Coronary artery (tissue), 2 donors: Measurements from ENCODE around the gene TGFA.
A peak's percentile ranks its signal among the peaks of the same experiment; 100 is the strongest.

Experiments
- DNase-seq: peaks from one replicate; pipeline ENCODE4 v3.0.0-alpha.2; 2017; ENCODE audit warnings: low spot score
- H3K27ac ChIP-seq, 2 donors: fragments of 200-600 bp; sonication (generic); one replicate each; pipeline ENCODE4 v1.5.1; 2016 to 2019
- H3K4me3 ChIP-seq: fragments of 200-600 bp; sonication (generic); 2 replicates; pipeline ENCODE4 v1.5.1; 2016; ENCODE audit warnings: mild to moderate bottlenecking, moderate library complexity
- TF ChIP-seq, protein P1 (sequence below): fragments of 200-600 bp; sonication (generic); IDR thresholded peaks from one replicate; pipeline ENCODE4 v1.5.1; 2019; ENCODE audit warnings: antibody characterized with exemption

TGFA gene

DNA sequence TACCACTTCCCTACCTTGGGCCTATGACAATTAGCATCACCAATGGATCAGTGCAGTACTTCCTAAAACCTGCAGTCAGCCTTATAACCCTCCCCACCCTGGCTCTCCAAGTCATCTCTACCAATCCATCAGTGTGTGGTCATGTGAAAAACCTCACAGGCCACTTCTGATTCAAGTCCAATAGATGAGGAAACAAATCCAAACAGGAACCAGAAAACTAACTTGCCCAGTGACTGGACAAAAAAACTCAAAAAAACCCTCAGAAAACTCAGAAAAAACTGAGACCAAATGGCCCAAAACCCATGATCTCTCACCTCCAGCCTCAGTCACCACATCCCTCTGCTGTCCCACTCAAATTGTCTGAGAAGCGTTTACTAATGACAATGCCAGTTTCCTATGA is 43.3 kb downstream of the TGFA start:
- DNase-seq, result peak; percentile 16
- TF ChIP-seq, protein P1, sequence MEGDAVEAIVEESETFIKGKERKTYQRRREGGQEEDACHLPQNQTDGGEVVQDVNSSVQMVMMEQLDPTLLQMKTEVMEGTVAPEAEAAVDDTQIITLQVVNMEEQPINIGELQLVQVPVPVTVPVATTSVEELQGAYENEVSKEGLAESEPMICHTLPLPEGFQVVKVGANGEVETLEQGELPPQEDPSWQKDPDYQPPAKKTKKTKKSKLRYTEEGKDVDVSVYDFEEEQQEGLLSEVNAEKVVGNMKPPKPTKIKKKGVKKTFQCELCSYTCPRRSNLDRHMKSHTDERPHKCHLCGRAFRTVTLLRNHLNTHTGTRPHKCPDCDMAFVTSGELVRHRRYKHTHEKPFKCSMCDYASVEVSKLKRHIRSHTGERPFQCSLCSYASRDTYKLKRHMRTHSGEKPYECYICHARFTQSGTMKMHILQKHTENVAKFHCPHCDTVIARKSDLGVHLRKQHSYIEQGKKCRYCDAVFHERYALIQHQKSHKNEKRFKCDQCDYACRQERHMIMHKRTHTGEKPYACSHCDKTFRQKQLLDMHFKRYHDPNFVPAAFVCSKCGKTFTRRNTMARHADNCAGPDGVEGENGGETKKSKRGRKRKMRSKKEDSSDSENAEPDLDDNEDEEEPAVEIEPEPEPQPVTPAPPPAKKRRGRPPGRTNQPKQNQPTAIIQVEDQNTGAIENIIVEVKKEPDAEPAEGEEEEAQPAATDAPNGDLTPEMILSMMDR, result no peak
- no peak overlapping the region for H3K27ac ChIP-seq

DNA sequence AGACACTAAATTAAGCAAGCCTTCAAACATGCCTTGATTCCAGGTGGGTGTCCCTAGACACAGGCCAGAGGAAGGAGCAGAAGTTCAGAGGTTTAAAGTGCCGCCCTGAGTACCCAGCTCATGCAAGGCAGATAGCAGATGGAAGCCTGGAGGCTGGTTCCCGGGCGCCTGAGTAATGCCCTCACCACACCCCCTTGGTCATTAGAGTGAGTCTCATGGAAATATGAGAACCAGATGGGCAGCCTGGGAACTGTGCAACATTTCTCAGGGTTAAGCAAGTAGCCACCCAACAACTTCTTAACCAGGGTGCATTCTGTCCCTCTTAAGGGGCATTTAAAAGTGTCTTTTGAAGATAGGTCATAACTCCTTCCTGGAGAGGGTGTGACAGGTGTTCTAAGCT is 44.1 kb downstream of the TGFA start:
- Histone ChIP-seq H3K4me3 (no peak overlapping the region), H3K27ac (no peak overlapping the region)
- TF ChIP-seq, protein P1, result no peak
- peak; percentile 40 for DNase-seq

More for the DNA sequence above, 43.3 kb downstream of the TGFA start:
- H3K4me3 ChIP-seq, result no peak overlapping the region

DNA sequence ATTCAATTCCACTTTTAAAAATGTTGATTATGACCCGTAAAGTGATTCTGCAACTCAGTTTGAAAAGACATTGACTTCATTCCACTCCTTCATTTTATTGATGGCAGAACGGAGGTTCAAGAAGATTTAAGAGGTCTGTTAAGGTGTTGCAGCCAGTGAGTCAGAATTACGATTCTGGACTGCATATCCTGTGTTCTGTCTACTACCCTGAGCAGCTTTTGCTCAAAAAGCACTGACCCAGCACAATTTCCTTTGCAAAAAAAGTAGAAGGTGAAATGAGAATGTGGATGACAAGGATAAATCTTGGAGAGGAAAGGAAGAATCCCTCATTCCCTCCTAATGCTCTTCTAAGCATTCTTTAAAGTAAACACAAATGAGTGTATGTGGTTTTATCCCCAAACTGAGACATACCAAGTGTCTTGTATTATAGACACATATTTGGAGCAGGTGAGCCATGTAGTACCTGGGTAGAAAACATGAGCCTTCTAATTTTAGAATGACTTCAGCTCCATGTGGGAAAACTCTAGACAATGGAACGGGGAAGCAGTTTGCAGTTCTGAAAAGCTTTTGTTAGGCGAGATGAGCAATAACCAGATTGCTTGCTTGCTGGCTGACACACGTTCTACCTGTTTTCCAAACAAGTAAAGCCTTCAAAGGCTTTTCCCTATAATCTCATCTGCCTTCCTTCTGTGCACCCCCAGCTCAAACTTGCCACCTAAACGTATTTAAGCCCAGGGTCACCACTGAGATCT is 44.7 kb downstream of the TGFA start:
- no peak for DNase-seq
- Histone ChIP-seq H3K27ac (no peak overlapping the region), H3K4me3 (no peak overlapping the region)
- TF ChIP-seq, protein P1, result no peak

DNA sequence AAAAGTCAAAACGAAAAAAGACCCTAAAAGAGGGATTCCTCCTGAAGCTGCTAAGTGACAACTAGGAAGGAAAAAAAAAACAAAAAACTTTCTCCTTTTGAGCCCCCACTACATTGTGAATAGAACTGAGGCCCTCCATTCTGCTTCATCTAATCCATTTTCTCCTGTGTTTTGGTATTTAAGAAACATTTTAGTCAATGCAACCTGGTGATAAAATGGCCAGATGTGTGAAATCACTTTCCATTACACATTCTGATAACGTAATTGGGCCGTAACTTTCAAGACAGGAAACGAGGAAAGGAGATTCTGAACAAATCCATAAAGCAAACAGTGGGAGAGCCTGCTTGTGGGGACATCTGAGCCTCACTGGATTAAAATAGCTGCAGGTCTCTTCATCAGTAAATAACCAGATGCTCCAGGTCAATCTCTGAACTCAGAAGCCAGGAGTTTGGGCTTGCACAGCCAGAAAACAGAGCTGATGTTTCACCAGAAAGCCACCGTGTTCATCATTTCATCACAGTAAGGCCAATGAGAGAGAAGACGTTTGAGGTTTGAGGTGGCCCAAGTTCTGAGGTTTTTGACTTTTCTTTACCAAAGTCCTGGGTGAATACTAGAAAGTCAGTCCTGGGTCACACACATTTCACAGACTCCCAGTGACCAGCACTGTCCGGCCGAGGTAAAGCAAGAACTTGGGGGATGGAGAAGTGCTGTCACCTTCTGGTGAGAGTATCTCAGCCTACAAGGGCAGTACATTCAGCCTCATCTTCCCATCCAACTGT is 47.8 kb downstream of the TGFA start:
- Histone ChIP-seq H3K4me3 (no peak overlapping the region), H3K27ac (no peak overlapping the region)
- no peak for DNase-seq
- TF ChIP-seq, protein P1, result no peak

DNA sequence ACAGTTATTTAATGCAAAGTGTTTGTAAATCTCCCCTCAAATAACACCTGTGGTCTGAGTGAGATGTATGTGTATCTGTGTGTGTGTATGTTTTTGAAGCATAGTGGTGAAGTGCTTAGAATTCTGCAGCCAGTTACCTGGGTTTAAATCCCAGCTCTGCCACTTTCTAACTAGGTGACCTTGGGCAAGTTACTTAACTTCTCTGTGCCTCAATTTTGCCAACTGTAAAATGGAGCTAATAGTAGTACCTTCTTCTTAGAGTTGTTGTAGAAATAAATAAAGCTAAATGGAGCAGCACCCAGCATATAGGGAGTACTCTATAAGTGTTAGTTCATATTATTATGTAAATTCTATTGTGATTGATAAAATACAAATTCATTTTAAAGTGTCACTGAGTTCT is 48.9 kb downstream of the TGFA start:
- TF ChIP-seq, protein P1, result no peak
- DNase-seq, result no peak
- no peak overlapping the region for H3K4me3 ChIP-seq
- no peak overlapping the region for H3K27ac ChIP-seq

DNA sequence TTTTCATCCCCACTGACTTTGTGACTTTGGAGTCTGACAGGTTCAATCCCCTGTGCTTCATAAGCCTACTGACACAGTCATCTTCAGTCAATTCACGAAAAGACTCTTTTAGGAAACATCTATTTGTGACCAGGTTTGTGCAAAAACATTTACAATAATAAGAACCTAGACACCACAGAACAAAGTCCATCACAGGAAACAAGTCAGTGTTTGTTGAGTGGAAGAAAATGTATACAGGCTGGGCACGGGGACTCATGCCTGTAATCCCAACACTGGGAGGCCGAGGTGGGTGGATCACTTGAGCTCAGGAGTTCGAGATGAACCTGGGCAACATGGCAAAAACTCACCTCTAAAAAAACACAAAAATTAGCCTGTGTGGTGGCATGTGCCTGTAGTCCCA is 49.7 kb downstream of the TGFA start:
- TF ChIP-seq, protein P1, result no peak
- Histone ChIP-seq H3K4me3 (no peak overlapping the region), H3K27ac (no peak overlapping the region)
- no peak for DNase-seq
